ENCODE results near the gene BIRC7.
"Not testable (repeated sequence)": the region's sequence is repeated elsewhere in the genome, so short reads cannot be mapped to it uniquely, and the experiment has no call there.

BIRC7 gene

GRCh38 chr20:63248835-63249591 lies 13.3 kb downstream of the BIRC7 start:
- no peak for DNase-seq (ENCODE audit: low read depth)

GRCh38 chr20:63249891-63250290 lies 14.2 kb downstream of the BIRC7 start:
- DNase-seq (ENCODE audit: low read depth), result no peak

GRCh38 chr20:63251350-63251749 lies 15.6 kb downstream of the BIRC7 start:
- not testable (repeated sequence) for DNase-seq (ENCODE audit: low read depth)

- DNase-seq (ENCODE audit: low read depth), result no peak
Measured at GRCh38 chr20:63252284-63252711, 16.6 kb downstream of the BIRC7 start.

- DNase-seq (ENCODE audit: low read depth), result no peak
Measured at GRCh38 chr20:63253065-63253437, 17.3 kb downstream of the BIRC7 start.

- no peak for DNase-seq (ENCODE audit: low read depth)
Measured at GRCh38 chr20:63253438-63254231, 17.9 kb downstream of the BIRC7 start.

GRCh38 chr20:63254232-63254605 lies 18.5 kb downstream of the BIRC7 start, which contains the start of gene NKAIN4:
NKAIN4 (minus strand) TSS chr20:63254463; CDS start chr20:63254450, 13 bp downstream.
- no peak for DNase-seq (ENCODE audit: low read depth)

GRCh38 chr20:63254606-63255384 lies 19.1 kb downstream of the BIRC7 start:
- DNase-seq (ENCODE audit: low read depth), result no peak

- DNase-seq (ENCODE audit: low read depth), result no peak
Measured at GRCh38 chr20:63255931-63256704, 20.4 kb downstream of the BIRC7 start.

- no peak for DNase-seq (ENCODE audit: low read depth)
Measured at GRCh38 chr20:63256954-63257353, 21.2 kb downstream of the BIRC7 start.

GRCh38 chr20:63257629-63258028 lies 21.9 kb downstream of the BIRC7 start:
- DNase-seq (ENCODE audit: low read depth), result no peak

- no peak for DNase-seq (ENCODE audit: low read depth)
Measured at GRCh38 chr20:63258781-63259180, 23.1 kb downstream of the BIRC7 start.

- DNase-seq (ENCODE audit: low read depth), result no peak
Measured at GRCh38 chr20:63259734-63260460, 24.2 kb downstream of the BIRC7 start.

GRCh38 chr20:63260521-63260920 lies 24.8 kb downstream of the BIRC7 start:
- DNase-seq (ENCODE audit: low read depth), result no peak

- no peak for DNase-seq (ENCODE audit: low read depth)
Measured at GRCh38 chr20:63261060-63261794, 25.5 kb downstream of the BIRC7 start.

GRCh38 chr20:63261795-63262528 lies 26.3 kb downstream of the BIRC7 start:
- DNase-seq (ENCODE audit: low read depth), result no peak

GRCh38 chr20:63262836-63263235 lies 27.1 kb downstream of the BIRC7 start:
- no peak for DNase-seq (ENCODE audit: low read depth)

- no peak for DNase-seq (ENCODE audit: low read depth)
Measured at GRCh38 chr20:63264000-63264399, 28.3 kb downstream of the BIRC7 start.

- DNase-seq (ENCODE audit: low read depth), result no peak
Measured at GRCh38 chr20:63264519-63264918, 28.8 kb downstream of the BIRC7 start.
